NK-92 (cell line): ENCODE data around the gene STXBP6.
"Not testable (repeated sequence)": the region's sequence is repeated elsewhere in the genome, so short reads cannot be mapped to it uniquely, and the experiment has no call there.

ENCODE experiments used
- DNase-seq: peaks from one replicate; lab custom pipeline; 2025; ENCODE audit not compliant: unreplicated experiment; lab: John Stamatoyannopoulos, UW

STXBP6 gene

DNA sequence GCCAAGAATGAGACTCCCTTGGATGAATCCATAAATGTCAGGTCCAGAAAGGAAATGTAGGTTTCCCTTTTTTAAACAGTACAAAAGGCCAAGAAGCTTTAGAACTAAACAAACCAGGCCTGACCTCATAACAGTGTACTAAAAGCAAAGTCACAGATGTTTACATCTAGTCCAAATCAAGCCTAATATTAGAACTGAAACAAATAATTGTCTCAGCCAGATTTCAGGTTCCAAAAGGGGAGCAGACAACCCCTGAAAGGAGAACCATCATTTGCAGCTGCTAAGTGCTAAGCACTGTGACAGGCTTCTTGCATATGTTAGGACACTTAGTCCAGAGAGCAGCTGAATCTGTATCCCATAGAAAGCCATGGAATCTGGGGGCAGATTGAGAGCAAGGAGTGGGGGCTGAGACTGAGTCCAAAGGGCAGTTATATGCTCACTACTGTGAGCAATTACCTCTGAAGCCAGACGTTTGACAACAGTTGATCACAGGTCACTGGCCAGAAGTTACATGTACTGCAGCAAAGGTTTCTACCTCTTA lies 90.1 kb downstream of the STXBP6 start:
- DNase-seq, result no peak

DNA sequence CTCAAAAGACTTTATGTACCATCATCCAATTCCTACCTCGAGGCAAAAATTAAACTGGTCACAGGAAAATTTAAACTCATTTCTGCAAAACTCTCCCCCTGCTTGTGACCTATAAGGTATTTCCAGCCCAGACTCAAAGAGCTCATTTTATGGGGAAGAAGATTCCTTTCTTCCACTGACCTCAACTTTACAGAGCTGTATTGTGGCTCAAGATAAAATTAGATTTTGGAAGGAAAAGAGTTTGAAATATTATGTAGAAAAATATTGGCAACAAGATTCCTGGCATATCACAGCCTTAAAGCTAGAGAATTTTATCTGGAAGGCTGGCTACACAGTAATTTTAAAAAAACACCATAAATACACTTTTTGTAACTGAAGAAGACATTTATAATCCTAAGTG lies 91.7 kb downstream of the STXBP6 start:
- no peak for DNase-seq

DNA sequence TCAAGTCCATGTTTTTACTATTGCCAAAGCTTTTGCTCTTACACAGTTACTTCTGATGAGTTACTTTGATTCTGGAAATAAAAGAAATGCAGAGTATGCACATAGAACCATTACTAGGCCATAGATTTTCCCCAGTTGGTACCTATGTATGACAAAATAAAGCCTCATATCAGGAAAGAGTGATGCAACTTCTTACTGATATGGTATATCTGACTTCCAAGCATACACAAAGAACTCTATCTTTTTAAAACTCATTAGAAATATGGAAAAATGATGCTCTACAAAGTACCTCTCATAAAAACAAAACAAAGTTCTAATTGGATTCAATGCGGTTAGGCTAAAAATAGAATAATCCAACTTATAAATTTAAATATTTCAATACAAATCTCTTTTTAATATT lies 92.1 kb downstream of the STXBP6 start:
- no peak for DNase-seq

DNA sequence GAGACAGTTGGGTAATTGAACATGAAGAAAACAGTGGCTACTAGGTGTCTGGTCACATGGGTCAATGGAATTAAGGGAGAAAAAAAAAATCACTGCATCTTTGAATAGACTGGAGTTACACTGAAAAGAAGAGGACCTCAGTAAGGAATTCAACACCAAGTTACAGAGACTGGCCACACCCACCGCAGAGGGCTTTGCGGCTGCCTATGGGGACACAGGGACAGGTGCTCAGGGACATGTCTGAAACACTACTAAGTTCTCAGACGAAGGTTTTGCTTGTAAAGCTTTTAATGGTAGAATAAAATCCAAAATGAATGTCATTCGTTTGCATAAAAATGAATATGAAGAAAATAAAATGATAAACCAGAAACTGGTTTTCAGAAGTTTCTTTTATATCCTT lies 93.8 kb downstream of the STXBP6 start:
- DNase-seq, result no peak

DNA sequence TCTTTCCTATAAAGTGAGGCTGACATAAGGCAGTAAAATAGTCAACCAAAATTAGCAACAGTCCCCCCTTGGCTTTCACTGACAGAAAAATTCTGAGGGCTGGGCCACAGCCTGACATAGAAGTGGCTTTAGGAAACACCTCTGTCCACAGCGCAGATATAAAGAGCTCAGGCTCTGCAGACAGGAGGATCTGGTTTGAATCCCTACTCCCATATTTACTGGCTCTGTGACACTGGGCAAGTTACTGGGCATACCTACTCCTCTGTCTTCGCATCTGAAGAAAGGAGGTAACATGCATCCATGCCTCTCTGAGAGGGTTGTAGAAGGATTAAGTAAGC lies 95.3 kb downstream of the STXBP6 start:
- no peak for DNase-seq

DNA sequence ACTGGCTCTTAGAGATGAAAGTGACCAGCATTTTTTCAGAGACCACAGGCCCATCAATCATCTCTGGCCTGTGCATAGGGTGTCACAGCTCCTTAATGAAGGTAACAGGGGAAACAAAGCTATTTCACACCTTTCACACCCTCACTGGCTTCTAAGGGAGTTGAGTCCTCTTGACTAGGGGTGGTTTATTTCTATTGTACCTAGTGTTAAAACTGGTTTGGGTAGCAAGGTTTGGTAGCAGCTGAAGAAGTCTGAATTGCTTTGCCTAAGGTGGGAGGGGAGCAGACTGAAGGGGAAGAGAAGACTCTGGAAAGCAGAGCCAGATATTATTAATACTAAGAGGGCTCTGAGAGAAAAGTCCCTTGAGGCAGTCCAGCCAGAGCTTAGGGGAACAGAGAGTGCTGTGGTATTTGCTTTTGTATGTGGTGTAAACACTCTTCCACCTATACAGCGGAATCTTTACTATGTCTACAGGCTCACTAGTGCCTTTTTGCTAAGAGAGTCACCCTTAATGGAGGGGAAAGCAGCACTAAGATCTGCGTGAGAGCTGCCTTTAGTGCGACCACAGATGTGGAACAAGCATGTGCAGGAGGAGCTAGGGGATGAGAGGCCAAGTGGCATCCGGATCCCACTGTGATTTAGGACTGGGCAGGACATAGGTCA lies 95.8 kb downstream of the STXBP6 start:
- no peak for DNase-seq

DNA sequence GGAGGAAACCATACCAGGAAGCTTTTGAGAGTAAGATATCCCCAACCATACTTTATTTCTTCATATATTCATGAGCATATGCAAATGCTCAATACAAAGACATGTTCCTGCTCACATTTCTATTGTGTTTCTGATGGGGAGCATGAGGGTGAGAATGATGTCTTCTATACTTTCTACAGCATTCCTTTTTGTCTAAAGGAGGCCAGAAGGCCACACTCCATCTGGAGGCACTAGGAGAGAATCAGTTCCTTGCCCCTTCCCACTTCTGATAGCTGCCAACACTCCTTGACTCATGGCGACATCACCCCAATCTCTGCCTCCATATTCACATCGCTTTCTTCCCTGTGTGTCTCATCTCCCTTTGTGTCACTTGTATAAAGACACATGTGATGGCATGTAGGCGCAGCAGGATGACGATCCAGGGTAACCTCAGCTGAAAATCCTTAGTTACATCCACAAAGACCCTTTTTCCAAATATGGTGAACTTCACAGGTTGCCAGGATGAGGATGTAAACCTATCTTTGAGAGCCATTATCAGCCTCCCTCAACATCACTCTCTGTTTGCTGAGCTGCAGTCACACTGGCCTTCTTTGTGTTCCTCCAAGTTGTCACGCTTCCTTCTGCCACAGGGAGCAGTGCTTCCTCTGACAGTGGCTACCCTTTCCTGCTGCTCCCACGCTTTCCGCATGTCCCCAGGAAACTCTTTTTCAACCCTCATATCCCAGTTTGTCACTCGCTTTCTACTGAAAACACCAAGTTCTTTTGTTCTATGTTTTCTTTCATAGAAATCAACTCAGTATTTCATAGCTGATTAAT lies 96.9 kb downstream of the STXBP6 start:
- DNase-seq, result no peak

DNA sequence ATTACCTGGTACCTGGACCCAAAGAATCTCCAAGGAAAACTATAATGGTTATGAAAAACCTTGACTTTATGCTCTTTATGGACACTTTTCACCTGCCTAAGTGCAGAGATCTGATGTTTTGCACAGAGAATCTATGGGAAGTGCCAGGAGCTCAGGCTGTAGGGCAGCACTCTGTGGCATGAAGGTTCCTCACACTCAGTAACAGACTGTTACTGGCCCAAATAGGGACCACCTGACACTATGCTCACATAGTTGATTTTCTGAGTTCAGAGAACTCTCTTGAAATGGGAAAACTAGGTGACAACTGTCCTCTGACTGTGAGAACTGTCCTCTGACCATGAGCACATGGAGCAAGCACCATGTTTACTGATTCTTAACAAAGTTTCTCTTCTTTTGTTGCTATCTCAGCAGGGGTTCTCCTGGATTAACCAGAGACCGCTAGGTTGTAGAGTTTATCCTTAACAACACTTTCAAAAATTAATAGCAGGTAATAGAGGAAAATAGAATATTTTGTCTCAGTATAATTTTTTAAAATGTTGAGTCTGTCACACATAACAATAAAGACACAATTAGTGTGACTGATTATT lies 101.6 kb downstream of the STXBP6 start:
- no peak for DNase-seq

DNA sequence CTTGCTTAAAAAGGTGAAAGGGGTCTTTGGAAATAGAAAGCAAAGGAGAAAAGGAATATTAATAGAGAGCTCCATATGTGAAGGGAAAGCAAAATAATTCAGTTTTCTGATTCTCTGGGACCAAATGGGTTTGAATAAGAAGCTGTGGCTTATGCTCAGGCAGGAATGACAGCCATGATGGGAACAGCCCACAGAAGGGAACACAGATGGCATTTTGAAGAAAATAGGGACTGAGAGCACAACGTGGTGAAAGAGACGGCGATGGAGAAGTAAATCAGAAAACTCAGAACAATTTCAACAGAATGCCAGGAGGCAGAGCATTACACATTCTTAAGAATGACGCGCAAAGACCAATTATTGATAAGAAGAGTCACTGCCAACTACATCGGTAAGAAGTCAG lies 102.8 kb downstream of the STXBP6 start:
- no peak for DNase-seq

DNA sequence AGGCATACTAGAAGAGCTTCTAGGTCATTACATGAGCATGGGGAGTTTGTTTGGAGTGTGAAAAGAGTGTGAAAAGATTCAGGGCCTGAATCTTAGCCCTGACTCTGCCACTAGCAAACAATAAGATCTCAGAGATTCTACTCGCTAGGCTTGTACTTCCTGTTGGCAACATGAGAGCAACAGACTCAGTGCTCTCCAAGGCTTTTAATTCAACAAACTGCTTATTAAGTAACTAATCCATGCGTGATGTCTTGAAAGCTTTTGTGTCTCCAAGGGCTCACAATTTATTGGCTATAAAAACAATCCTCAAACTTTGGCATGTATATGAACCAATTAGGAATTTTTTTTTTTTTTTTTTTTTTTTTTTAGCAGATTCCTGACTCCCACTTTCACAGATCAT lies 105.1 kb downstream of the STXBP6 start:
- DNase-seq, result no peak

DNA sequence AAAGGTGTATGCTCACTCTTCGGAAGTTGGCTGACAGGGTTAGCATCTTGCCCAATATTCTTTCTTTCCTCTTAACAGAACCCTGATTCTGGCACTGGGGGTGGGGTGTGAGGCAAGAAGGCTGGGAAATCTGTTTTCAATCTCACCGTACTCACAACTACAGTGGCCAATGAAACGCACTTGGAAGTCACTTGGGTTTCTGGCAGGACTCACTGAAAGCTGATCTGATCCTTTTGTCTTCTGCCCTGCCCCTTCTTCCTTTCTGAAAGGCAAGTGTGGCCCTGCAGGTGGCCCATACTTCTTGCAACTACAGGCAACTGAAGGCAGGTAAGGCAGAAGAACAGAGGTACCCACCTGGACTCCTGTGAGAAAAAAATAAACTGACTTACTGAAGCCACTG lies 106.9 kb downstream of the STXBP6 start:
- DNase-seq, result no peak

DNA sequence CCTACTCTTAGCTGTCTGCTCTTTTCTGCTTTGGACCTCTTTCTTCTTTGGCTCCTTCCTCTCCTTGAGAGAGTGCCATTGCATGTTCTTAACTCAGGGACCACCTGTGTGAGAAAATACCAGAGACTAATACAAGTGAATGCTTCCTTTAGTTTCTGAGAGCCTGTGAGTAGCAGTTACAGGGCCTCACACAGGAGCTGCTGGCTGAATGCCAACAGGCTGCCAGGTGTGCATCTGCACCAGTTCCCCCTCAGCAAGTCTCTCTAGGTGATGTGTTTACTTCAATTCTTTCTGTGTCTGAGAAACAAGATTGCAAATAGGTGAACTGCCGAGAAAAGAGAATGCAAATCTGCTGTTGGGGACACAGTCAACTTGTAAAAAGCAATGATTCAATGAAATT lies 108.2 kb downstream of the STXBP6 start:
- DNase-seq, result no peak

DNA sequence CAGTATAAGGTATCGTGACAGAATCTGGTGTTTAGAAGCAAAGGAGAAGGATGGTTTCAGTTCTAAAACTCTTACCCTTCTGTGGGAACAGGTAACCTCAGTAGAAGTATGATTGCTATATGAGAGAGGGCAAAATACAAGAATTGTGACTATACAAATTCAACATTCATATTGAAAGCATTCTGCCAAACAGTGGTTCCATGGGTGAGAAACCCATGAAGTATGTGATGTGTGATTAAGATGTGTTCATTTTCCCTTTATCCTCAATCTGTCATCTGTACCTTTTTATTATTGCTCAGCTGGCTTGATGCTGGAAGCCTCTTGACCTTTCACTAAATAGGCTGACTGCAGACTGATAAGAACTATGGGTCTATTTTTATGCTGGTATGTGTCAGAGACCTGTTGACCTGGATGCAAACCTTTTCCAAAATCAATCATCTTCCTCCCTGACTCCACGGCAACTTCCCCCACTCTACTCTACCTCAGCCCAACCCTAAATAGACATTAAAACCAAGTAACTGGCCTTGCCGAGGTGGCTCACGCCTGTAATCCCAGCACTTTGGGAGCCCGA lies 109.6 kb downstream of the STXBP6 start:
- no peak for DNase-seq

DNA sequence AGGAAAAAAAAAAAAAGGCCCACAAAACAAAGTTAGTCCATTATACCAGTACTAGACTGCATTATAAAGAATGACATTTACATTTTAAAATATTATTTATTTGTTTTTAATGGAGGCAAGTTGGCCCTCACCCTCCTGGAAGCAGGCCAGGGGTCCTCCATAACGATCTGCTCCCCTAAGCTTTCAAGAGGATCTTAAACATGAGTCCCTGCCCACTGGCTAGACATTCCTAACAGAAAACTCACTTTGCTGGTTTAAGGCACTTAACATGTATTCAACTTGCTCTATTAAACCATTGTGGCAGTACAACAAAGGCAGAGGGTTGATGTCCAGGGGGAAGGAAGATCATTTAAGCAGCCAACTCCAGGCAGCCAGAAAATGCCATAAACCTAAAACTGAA lies 111.4 kb downstream of the STXBP6 start:
- no peak for DNase-seq

DNA sequence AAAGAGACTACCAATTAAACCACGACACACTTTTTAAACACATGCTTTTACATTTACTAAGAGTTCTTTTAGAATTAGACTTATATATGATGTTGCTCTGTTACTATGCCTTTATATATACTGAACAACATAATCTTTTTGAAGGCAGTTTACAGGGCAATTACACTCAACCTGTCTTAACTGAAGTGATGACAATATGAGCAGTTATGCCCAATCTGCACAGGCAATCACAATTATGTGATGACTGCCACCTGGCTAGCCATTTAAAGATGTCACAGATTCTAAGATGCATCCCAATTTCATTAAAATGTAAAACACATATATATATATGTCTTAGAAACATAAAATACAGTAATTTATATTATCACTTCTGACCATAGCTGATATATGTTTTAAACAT lies 112.6 kb downstream of the STXBP6 start:
- no peak for DNase-seq

DNA sequence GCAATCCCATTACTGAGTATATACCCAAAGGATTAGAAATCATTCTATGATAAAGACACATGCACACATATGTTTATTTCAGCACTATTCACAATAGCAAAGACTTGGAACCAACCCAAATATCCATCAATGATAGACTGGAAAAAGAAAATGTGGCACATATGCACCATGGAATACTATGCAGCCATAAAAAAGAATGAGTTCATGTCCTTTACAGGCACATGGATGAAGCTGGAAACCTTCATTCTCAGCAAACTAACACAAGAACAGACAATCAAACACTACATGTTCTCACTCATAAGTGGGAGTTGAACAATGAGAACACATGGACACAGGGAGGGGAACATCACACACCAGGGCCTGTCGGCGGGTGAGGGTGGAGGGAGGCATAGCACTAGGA lies 113.2 kb downstream of the STXBP6 start:
- not testable (repeated sequence) for DNase-seq

DNA sequence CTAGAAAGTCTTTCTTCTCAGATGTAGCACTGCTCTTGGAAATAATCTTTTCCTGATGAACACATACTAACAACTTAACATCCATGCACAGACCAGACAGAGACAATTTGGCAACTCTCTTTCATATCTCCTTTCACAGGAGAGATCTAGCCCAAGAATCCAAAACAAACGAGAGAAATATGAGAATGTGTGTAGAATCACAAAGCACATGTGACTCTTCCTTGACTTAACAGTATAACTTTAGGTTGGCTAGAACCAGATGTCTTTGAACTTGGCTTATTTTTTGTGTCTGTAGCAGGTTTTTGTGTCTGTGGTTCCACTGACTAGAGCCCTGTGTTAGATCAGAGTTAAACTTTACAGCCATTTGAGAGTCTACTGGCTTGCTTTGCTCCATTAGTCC lies 114.2 kb downstream of the STXBP6 start:
- no peak for DNase-seq

DNA sequence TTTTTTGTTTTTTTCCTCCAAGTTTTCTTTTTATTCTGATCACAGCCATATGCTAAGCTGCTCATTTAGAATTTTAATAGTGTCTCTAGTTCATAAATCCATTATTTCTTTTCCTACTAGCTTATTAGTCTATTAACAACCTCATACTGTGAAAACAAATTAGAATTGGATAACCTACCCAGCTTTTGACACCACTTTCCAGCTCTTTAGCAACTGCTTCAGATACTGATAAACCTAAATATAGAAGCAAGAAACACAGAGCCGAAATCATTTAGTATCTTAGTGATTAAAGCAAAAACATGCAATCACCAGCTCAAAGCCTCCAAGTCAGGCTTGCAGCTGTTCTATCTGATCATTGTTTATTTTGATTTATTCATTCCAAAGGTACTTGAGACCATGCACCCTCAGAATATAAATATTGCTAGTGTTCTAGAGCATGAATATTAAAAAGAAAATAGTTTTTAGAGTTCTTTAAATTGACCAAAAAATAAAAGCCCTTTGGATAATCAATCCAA lies 121.5 kb downstream of the STXBP6 start:
- no peak for DNase-seq

DNA sequence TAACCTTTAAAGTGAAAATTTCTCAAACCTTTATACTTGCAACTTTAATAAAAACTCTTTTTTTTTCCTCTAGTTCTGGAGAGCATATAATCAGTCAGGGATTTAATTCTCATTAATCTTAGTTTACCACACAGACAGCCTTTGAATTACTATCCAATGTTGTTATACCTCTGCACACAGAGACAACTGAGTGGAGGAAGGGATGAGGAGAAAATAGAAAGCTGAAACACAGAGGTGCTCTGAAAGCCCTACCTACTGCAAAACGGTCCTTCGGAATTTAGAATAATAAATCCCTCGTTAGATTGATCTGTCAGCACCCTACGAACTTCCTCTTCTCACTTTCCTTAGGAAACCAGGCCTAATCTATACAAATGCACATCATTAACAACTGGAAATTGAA lies 122.1 kb downstream of the STXBP6 start:
- no peak for DNase-seq

DNA sequence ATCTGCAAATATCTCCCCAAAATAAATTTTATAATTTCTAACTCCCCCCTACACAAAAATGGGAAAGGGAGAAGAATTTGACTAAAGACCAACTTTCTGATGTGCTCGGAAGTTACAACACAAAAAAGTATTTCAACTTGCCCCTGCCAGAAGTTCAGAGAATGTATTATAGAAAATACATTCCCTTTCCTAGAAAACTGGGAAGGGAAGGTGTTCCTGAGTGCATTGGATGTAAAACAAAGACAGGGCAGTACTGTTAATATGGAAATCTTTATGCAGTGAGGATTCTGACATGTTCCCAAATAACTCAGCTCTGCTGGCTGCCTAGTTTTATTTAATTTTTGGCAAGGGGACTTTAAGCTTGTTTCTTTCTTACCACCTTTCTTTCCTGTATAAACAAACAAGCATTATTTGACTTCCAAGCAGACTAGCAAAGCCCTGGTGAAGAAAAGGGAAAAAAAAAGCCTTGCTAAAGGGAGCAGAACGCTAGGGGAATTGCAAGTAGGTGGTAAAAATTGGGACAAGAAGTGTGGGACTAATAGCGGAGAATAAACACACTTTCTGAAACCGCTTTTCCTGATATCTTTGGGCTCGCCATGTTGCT lies 124.1 kb downstream of the STXBP6 start:
- DNase-seq, result no peak

DNA sequence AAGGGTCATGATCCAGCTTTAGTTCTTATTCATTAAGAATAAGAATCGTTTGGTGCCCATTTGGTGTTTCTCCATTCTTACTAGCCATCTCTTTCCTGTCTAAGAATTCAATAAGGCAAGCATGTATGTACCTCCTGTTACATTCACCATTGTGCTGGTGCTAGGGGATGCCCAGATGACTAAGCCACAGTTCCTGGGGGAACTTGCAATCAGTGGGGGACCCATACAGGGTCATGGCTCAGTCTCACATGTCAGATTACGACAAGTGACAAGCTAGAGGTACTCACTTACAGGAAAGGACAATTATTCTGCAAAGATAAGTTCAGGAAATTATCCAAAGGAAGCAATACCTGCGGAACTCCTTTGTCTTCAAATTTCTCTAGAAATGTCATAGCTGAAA lies 125.4 kb downstream of the STXBP6 start:
- DNase-seq, result no peak
